K562 (cell line): ENCODE measurements around the gene KCNH2. TPM values are rescaled to one million over a fixed set of nuclear protein-coding genes. Genes with fewer than 3 reads are reported as not detected.

Experiments
- ARHGAP35 ChIP-seq: fragments of 450-650 bp; IDR thresholded peaks from 2 replicates; pipeline ENCODE4 v1.6.1; 2018; ENCODE audit not compliant: partially characterized antibody
- CAMTA2 ChIP-seq: fragments of 250-450 bp; sonication (Bioruptor Pico); conservative IDR thresholded peaks from 2 replicates; pipeline ENCODE4 v1.5.1; 2022
- CHD4 ChIP-seq: fragments of 200-600 bp; sonication (generic); IDR thresholded peaks from 3 replicates; pipeline ENCODE4 v1.6.1; 2012; ENCODE audit warnings: low read depth, mild to moderate bottlenecking, mixed read lengths, low read length, inconsistent platforms; ENCODE audit not compliant: insufficient read depth, insufficient replicate concordance, poor library complexity, severe bottlenecking
- EHMT2 ChIP-seq: fragments of 450-650 bp; IDR thresholded peaks from 2 replicates; pipeline ENCODE4 v1.6.1; 2018; ENCODE audit warnings: antibody characterized with exemption
- ESRRB ChIP-seq: fragments of 250-450 bp; sonication (Bioruptor Pico); IDR thresholded peaks from 2 replicates; pipeline ENCODE4 v1.5.0; 2020; ENCODE audit warnings: mild to moderate bottlenecking, moderate library complexity, borderline replicate concordance
- FOXM1 ChIP-seq, 2 experiments: fragments of 450-650 bp in 1 of 2; sonication (generic) in 1 of 2; formaldehyde crosslinking in 1 of 2; IDR thresholded peaks; 2 replicates each; pipeline versions ENCODE4 v1.6.1 to v1.9.0; 2017 to 2022; ENCODE audit warnings: low read depth in 2 of 2, mild to moderate bottlenecking in 2 of 2, missing genetic modification reagents in 1 of 2, moderate library complexity in 1 of 2
- HMG20B ChIP-seq: fragments of 250-450 bp; sonication (Bioruptor Pico); IDR thresholded peaks from 2 replicates; pipeline ENCODE4 v1.5.0; 2021; ENCODE audit warnings: mild to moderate bottlenecking
- MYNN ChIP-seq, 2 experiments: sonication (generic); formaldehyde crosslinking in 1 of 2; IDR thresholded peaks; 2 replicates each; pipeline versions ENCODE4 v1.5.0 to v1.6.1; 2016 to 2020; ENCODE audit warnings: antibody characterized with exemption in 1 of 2, missing genetic modification reagents in 1 of 2
- NCOA1 ChIP-seq: fragments of 450-650 bp; IDR thresholded peaks from 2 replicates; pipeline ENCODE4 v1.6.1; 2016; ENCODE audit warnings: low read depth
- PATZ1 ChIP-seq: fragments of 250-450 bp; sonication (Bioruptor Pico); IDR thresholded peaks from 2 replicates; pipeline ENCODE4 v1.5.0; 2020; ENCODE audit warnings: mild to moderate bottlenecking, borderline replicate concordance
- POLR2AphosphoS5 ChIP-seq: IDR thresholded peaks from 2 replicates; pipeline ENCODE4 v1.6.1; 2011; ENCODE audit warnings: mild to moderate bottlenecking, low read depth, low read length, moderate library complexity; ENCODE audit not compliant: control insufficient read depth, insufficient read depth
- RBM15 ChIP-seq: fragments of 200-400 bp; formaldehyde crosslinking; IDR thresholded peaks from 2 replicates; pipeline ENCODE4 v1.6.1; 2018; ENCODE audit warnings: mild to moderate bottlenecking, low read length, moderate library complexity; ENCODE audit not compliant: insufficient read depth
- SNRNP70 ChIP-seq: fragments of 200-400 bp; formaldehyde crosslinking; optimal IDR thresholded peaks from 2 replicates; pipeline ENCODE3; 2017; ENCODE audit warnings: low read depth, low read length
- STAG1 ChIP-seq: sonication (generic); formaldehyde crosslinking; IDR thresholded peaks from 2 replicates; pipeline ENCODE4 v1.5.0; 2020; ENCODE audit warnings: missing genetic modification reagents, borderline replicate concordance
- THRA ChIP-seq: fragments of 450-650 bp; IDR thresholded peaks from 2 replicates; pipeline ENCODE4 v1.6.1; 2017; ENCODE audit warnings: mild to moderate bottlenecking, moderate library complexity
- TOE1 ChIP-seq, 2 experiments: fragments of 450-650 bp in 1 of 2; sonication (generic) in 1 of 2; formaldehyde crosslinking in 1 of 2; IDR thresholded peaks; 2 replicates each; pipeline versions ENCODE4 v1.7.1 to v1.8.0; 2016 to 2022; ENCODE audit warnings: borderline replicate concordance in 2 of 2, mild to moderate bottlenecking in 2 of 2, antibody characterized with exemption in 1 of 2, inconsistent platforms in 1 of 2, low read depth in 1 of 2, missing genetic modification reagents in 1 of 2, moderate library complexity in 1 of 2
- ZKSCAN1 ChIP-seq: fragments of 150-350 bp; IDR thresholded peaks from 2 replicates; pipeline ENCODE4 v1.6.1; 2016; ENCODE audit warnings: low read depth, low read length
- ZKSCAN3 ChIP-seq: fragments of 250-450 bp; sonication (Bioruptor Pico); IDR thresholded peaks from 2 replicates; pipeline ENCODE4 v1.4.0; 2020
- ZNF274 ChIP-seq: IDR thresholded peaks from 2 replicates; pipeline ENCODE4 v1.6.1; 2011; ENCODE audit warnings: low read depth, mild to moderate bottlenecking, low read length, moderate library complexity, borderline replicate concordance
- ZNF277 ChIP-seq: fragments of 250-450 bp; sonication (Bioruptor Pico); IDR thresholded peaks from 2 replicates; pipeline ENCODE4 v1.8.0; 2022; ENCODE audit warnings: inconsistent platforms, mild to moderate bottlenecking, moderate library complexity, borderline replicate concordance
- ZNF384 ChIP-seq: IDR thresholded peaks from 2 replicates; pipeline ENCODE4 v1.6.1; 2012; ENCODE audit warnings: low read depth, low read length, improper control_type of control experiment
- ZNF699 ChIP-seq: fragments of 250-450 bp; sonication (Bioruptor Pico); IDR thresholded peaks from 2 replicates; pipeline ENCODE4 v1.8.0; 2021; ENCODE audit warnings: mild to moderate bottlenecking, moderate library complexity; ENCODE audit not compliant: insufficient replicate concordance
- ZSCAN32 ChIP-seq: fragments of 450-650 bp; formaldehyde crosslinking; IDR thresholded peaks from 2 replicates; pipeline ENCODE4 v1.4.0; 2020; ENCODE audit warnings: mild to moderate bottlenecking, moderate library complexity
- polyA plus RNA-seq, 8 experiments: library from polyadenylated mRNA; depleted of rRNA in 4 of 8; stranded (reverse) in 5 of 8; unstranded in 3 of 8; fragments of >200 nt; fragmentation: Nextera tagmentation in 2 of 8; fragmentation: Illumina TruSeq in 1 of 8; extraction: Ambion mirVana in 2 of 8; extraction: Trizol in 1 of 8; gene quantifications; 2 replicates each; pipeline versions ENCODE4 v1.2.1 to v1.2.3, GENCODE V29; 2011 to 2014; ENCODE audit warnings: inconsistent platforms in 1 of 8, missing spikeins in 1 of 8
- total RNA-seq, 7 experiments: library from RNA; depleted of rRNA in 6 of 7; stranded (reverse); fragments of >200 nt in 6 of 7; fragmentation: Illumina TruSeq in 2 of 7; extraction: Trizol in 2 of 7; gene quantifications; 2 replicates each; pipeline versions ENCODE4 v1.2.1 to v1.2.3, GENCODE V29; 2011 to 2021; ENCODE audit warnings: low replicate concordance in 1 of 7

The KCNH2 gene
- total and polyA plus RNA-seq, 9 of the 15 experiments (the other 6 are each of a cell fraction or from before 2014, with no cell fraction given): 18.1 to 368 (median 218) TPM

DNA sequence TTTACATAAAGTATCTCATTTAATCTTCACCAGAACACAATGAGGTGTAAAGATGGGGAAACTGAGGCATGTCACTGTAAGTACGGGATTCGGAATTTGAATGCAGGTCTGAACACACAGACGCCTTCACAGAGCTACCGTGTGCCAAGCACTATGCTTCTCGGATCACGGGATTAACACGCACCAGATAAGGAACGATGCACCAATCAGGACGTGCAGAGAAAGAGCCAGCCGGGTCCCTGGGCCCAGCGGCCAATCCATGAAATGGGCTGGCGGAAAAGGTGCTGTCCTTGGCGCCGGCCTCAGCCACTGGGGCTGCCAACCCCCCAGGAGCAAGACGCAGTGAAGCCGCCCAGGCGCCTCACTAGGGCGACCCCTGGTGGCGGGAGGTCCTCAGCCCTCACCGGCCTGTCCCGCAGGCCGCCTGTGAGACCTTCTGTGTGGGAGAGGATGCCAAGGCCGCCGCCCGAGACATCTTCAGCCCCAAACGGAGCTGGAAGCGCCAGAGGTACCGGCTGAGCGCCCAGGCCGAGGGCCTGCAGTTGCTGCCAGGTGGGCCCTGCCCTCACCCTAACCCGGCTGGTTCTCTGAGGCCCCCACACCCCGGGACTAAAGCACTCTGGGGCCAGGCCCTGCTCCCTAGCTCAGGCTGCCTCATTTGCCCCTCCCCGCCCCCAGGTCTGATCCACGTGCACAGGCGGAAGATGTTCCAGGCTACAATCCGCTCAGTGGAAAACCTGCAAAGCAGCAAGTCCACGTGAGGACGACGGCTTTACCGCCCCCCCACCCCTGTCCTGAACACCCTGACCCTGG lies 30.6 kb upstream of the KCNH2 start (continued):
- TF ChIP-seq ZNF277 (CRISPR knock-in tag) (no peak), EHMT2 (no peak), ZKSCAN3 (CRISPR knock-in tag) (no peak), POLR2AphosphoS5 (peak; percentile 65), THRA (no peak), TOE1 (IDR thresholded peaks at IDR 0.05; ENCODE audit: borderline replicate concordance) (peak; percentile 94), TOE1 (CRISPR knock-in tag; IDR thresholded peaks at IDR 0.05; ENCODE audit: borderline replicate concordance, low read depth) (peak; percentile 95; the same call in 1 of the 2 replicates), ZSCAN32 (CRISPR knock-in tag) (no peak), MYNN (IDR thresholded peaks at IDR 0.05) (peak; percentile 93), MYNN (CRISPR knock-in tag; IDR thresholded peaks at IDR 0.05) (no peak), NCOA1 (no peak), ESRRB (no peak), CHD4 (peak; percentile 99), ZNF274 (no peak; the same call in 1 of the 2 replicates), RBM15 (no peak), STAG1 (CRISPR knock-in tag) (no peak), HMG20B (no peak), ZNF699 (CRISPR knock-in tag) (no peak), ZKSCAN1 (peak; percentile 86), FOXM1 (IDR thresholded peaks at IDR 0.05; ENCODE audit: low read depth) (peak; percentile 70), FOXM1 (CRISPR knock-in tag; IDR thresholded peaks at IDR 0.05; ENCODE audit: low read depth) (no peak), PATZ1 (peak; percentile 80), SNRNP70 (no peak), CAMTA2 (CRISPR knock-in tag) (0 out of 2 replicates have a peak, but pooled peaks have one; percentile 78), ARHGAP35 (no peak), ZNF384 (no peak)
